OCI-LY7 (cell line): ENCODE data around the gene SEMA3E.

Source experiments
- EZH2phosphoT487 ChIP-seq: fragments of 200-600 bp; sonication (generic); IDR thresholded peaks from 2 replicates; pipeline ENCODE4 v1.6.1; 2018; ENCODE audit warnings: low read depth, borderline replicate concordance, mild to moderate bottlenecking, mixed run types, antibody characterized with exemption, low read length, moderate library complexity, mixed read lengths
- TF ChIP-seq, protein P1 (sequence below): fragments of 200-600 bp; sonication (generic); conservative IDR thresholded peaks from 2 replicates; pipeline ENCODE4 v1.5.1; 2014; ENCODE audit warnings: mild to moderate bottlenecking, antibody characterized with exemption, low read length, moderate library complexity, mixed read lengths

- TF ChIP-seq, protein P1, sequence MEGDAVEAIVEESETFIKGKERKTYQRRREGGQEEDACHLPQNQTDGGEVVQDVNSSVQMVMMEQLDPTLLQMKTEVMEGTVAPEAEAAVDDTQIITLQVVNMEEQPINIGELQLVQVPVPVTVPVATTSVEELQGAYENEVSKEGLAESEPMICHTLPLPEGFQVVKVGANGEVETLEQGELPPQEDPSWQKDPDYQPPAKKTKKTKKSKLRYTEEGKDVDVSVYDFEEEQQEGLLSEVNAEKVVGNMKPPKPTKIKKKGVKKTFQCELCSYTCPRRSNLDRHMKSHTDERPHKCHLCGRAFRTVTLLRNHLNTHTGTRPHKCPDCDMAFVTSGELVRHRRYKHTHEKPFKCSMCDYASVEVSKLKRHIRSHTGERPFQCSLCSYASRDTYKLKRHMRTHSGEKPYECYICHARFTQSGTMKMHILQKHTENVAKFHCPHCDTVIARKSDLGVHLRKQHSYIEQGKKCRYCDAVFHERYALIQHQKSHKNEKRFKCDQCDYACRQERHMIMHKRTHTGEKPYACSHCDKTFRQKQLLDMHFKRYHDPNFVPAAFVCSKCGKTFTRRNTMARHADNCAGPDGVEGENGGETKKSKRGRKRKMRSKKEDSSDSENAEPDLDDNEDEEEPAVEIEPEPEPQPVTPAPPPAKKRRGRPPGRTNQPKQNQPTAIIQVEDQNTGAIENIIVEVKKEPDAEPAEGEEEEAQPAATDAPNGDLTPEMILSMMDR: no peak
- no peak for TF ChIP-seq EZH2phosphoT487
These were observed 309.0 kb downstream of the SEMA3E start for GRCh38 chr7:83339907-83340306.
